Right atrium auricular region (tissue), 2 donors: ENCODE results near the gene APCS. TPM values are rescaled to one million over a fixed set of nuclear protein-coding genes. Genes with fewer than 3 reads are reported as not detected.

Experiments
- DNase-seq: peaks from one replicate; pipeline ENCODE4 v3.0.0-alpha.2; 2019; ENCODE audit warnings: low spot score
- H3K27ac ChIP-seq, 2 donors: fragments of 200-600 bp; sonication (generic); 1 replicate in 1 of 2; 2 replicates in 1 of 2; pipeline ENCODE4 v1.5.1; 2016 to 2019
- H3K27me3 ChIP-seq, 2 donors: fragments of 200-600 bp; sonication (generic); one replicate each; pipeline versions ENCODE4 v1.5.1 to v1.6.0; 2017 to 2019
- H3K36me3 ChIP-seq: fragments of 200-600 bp; sonication (generic); one replicate; pipeline ENCODE4 v1.5.1; 2016
- H3K4me1 ChIP-seq, 2 donors: fragments of 200-600 bp; sonication (generic); one replicate each; pipeline versions ENCODE4 v1.5.1 to v1.6.0; 2017 to 2019
- H3K4me3 ChIP-seq, 2 donors: fragments of 200-600 bp; sonication (generic); 1 replicate in 1 of 2; 2 replicates in 1 of 2; pipeline ENCODE4 v1.5.1; 2017 to 2019; ENCODE audit warnings: mild to moderate bottlenecking in 1 of 2, moderate library complexity in 1 of 2
- H3K9me3 ChIP-seq, 2 donors: fragments of 200-600 bp; sonication (generic); one replicate each; pipeline ENCODE4 v1.5.1; 2019
- CTCF ChIP-seq, 2 donors: fragments of 200-600 bp; sonication (generic); IDR thresholded peaks; one replicate each; pipeline ENCODE4 v1.5.1; 2019; ENCODE audit warnings: antibody characterized with exemption in 2 of 2
- total RNA-seq, 2 donors: library from RNA; depleted of rRNA; stranded (reverse); fragments of >200 nt; gene quantifications; one replicate each; pipeline ENCODE4 v1.1.0, GENCODE V29; 2016

The APCS gene
- total RNA-seq, 2 donors from 2014 or later = not detected

GRCh38 chr1:159591981-159592380 lies 4.4 kb downstream of the APCS start:
- no peaks in the 10 kb centered on the region for H3K4me1 ChIP-seq
- no peak for DNase-seq
- H3K4me3 ChIP-seq = no peak overlapping the region
- no peak for TF ChIP-seq CTCF (IDR thresholded peaks at IDR 0.05)
- H3K27me3 ChIP-seq = no peaks in the 10 kb centered on the region
- H3K36me3 ChIP-seq = no peaks in the 10 kb centered on the region
- H3K27ac ChIP-seq = no peak overlapping the region
- H3K9me3 ChIP-seq = no peaks in the 10 kb centered on the region

- no peaks in the 10 kb centered on the region for H3K36me3 ChIP-seq
- no peak for TF ChIP-seq CTCF (IDR thresholded peaks at IDR 0.05)
Observed at GRCh38 chr1:159594625-159595405, 7.2 kb downstream of the APCS start.

GRCh38 chr1:159598196-159598595 lies 10.6 kb downstream of the APCS start:
- no peak overlapping the region for H3K4me3 ChIP-seq
- no peak overlapping the region for H3K27ac ChIP-seq
- no peaks in the 10 kb centered on the region for H3K9me3 ChIP-seq
- H3K4me1 ChIP-seq = no peaks in the 10 kb centered on the region
- no peaks in the 10 kb centered on the region for H3K27me3 ChIP-seq
- no peak for TF ChIP-seq CTCF (IDR thresholded peaks at IDR 0.05)
- no peak for DNase-seq
- H3K36me3 ChIP-seq = no peaks in the 10 kb centered on the region

More at GRCh38 chr1:159594625-159595405, 7.2 kb downstream of the APCS start:
- H3K27ac ChIP-seq = no peak overlapping the region
- H3K4me1 ChIP-seq = no peaks in the 10 kb centered on the region
- no peaks in the 10 kb centered on the region for H3K27me3 ChIP-seq
- DNase-seq = no peak
- H3K9me3 ChIP-seq = no peaks in the 10 kb centered on the region
- H3K4me3 ChIP-seq = no peak overlapping the region

GRCh38 chr1:159600894-159601293 lies 13.3 kb downstream of the APCS start:
- H3K27ac ChIP-seq = no peak overlapping the region
- H3K4me1 ChIP-seq = no peaks in the 10 kb centered on the region
- no peak overlapping the region for H3K4me3 ChIP-seq
- H3K9me3 ChIP-seq = no peaks in the 10 kb centered on the region
- no peak for DNase-seq
- no peaks in the 10 kb centered on the region for H3K36me3 ChIP-seq
- H3K27me3 ChIP-seq = no peaks in the 10 kb centered on the region
- no peak for TF ChIP-seq CTCF (IDR thresholded peaks at IDR 0.05)

- H3K27ac ChIP-seq = no peak overlapping the region
Observed at GRCh38 chr1:159602501-159602999, 14.9 kb downstream of the APCS start.

More at GRCh38 chr1:159602501-159602999, 14.9 kb downstream of the APCS start:
- Histone ChIP-seq H3K27me3 (no peaks in the 10 kb centered on the region), H3K36me3 (no peaks in the 10 kb centered on the region), H3K4me1 (no peaks in the 10 kb centered on the region), H3K4me3 (no peak overlapping the region), H3K9me3 (no peaks in the 10 kb centered on the region)
- no peak for DNase-seq
- no peak for TF ChIP-seq CTCF (IDR thresholded peaks at IDR 0.05)
